Glutamatergic neuron (in vitro differentiated cells): Measurements from ENCODE around the gene SLC26A4. TPM values are rescaled to one million over a fixed set of nuclear protein-coding genes. Genes with fewer than 3 reads are reported as not detected.
A peak's percentile ranks its signal among the peaks of the same experiment; 100 is the strongest.

ENCODE experiments used
- DNase-seq: peaks from one replicate; pipeline ENCODE4 v3.0.0; 2022
- H3K27ac Mint-ChIP-seq: one replicate; pipeline ENCODE4 v1.8.0; 2020; ENCODE audit warnings: mild to moderate bottlenecking, mixed read lengths, inconsistent platforms; ENCODE audit not compliant: unreplicated experiment
- H3K27me3 Mint-ChIP-seq: one replicate; pipeline ENCODE4 v1.8.0; 2020; ENCODE audit warnings: mild to moderate bottlenecking, moderate library complexity, mixed read lengths, inconsistent platforms; ENCODE audit not compliant: unreplicated experiment
- H3K36me3 Mint-ChIP-seq: one replicate; pipeline ENCODE4 v1.8.0; 2020; ENCODE audit warnings: mild to moderate bottlenecking, mixed read lengths, inconsistent platforms; ENCODE audit not compliant: unreplicated experiment
- H3K4me1 Mint-ChIP-seq: one replicate; pipeline ENCODE4 v1.8.0; 2020; ENCODE audit warnings: mild to moderate bottlenecking, low read depth, mixed read lengths, inconsistent platforms; ENCODE audit not compliant: unreplicated experiment
- H3K4me3 Mint-ChIP-seq: one replicate; pipeline ENCODE4 v1.8.0; 2020; ENCODE audit warnings: mild to moderate bottlenecking, mixed read lengths, inconsistent platforms; ENCODE audit not compliant: unreplicated experiment
- H3K9me3 Mint-ChIP-seq: one replicate; pipeline ENCODE4 v1.8.0; 2020; ENCODE audit warnings: mild to moderate bottlenecking, moderate library complexity, mixed read lengths, inconsistent platforms; ENCODE audit not compliant: unreplicated experiment
- total RNA-seq: library from RNA; stranded (reverse); fragmentation: NEBNext Ultra II Directional; extraction: Animal tissue kit (Norgen Biotek cat#: 25700); gene quantifications from one replicate; pipeline ENCODE4 v1.2.1, GENCODE V29; 2021; ENCODE audit not compliant: unreplicated experiment
- TF ChIP-seq, protein P1 (sequence below): fragments of 200-600 bp; sonication (generic); IDR thresholded peaks from one replicate; pipeline ENCODE4 v1.5.0; 2021; ENCODE audit not compliant: partially characterized antibody, unreplicated experiment

Gene SLC26A4
- total RNA-seq, 1 donor from 2014 or later = 0.34 TPM

- Mint-ChIP-seq H3K4me1 (peaks cover 14% of the 10 kb centered on the region), H3K4me3 (peak overlapping the region; percentile 99), H3K9me3 (peaks cover 2% of the 10 kb centered on the region), H3K36me3 (no peaks in the 10 kb centered on the region), H3K27ac (peak overlapping the region; percentile 99), H3K27me3 (peaks cover 5% of the 10 kb centered on the region)
- TF ChIP-seq, protein P1, sequence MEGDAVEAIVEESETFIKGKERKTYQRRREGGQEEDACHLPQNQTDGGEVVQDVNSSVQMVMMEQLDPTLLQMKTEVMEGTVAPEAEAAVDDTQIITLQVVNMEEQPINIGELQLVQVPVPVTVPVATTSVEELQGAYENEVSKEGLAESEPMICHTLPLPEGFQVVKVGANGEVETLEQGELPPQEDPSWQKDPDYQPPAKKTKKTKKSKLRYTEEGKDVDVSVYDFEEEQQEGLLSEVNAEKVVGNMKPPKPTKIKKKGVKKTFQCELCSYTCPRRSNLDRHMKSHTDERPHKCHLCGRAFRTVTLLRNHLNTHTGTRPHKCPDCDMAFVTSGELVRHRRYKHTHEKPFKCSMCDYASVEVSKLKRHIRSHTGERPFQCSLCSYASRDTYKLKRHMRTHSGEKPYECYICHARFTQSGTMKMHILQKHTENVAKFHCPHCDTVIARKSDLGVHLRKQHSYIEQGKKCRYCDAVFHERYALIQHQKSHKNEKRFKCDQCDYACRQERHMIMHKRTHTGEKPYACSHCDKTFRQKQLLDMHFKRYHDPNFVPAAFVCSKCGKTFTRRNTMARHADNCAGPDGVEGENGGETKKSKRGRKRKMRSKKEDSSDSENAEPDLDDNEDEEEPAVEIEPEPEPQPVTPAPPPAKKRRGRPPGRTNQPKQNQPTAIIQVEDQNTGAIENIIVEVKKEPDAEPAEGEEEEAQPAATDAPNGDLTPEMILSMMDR = no peak
- no peak for DNase-seq
Measured at GRCh38 chr7:107744345-107744750, 83.7 kb downstream of the SLC26A4 start.

GRCh38 chr7:107746006-107746405, 85.4 kb downstream of the SLC26A4 start:
- Mint-ChIP-seq H3K4me3 (peak overlapping the region; percentile 99), H3K4me1 (peaks cover 14% of the 10 kb centered on the region), H3K27ac (no peak overlapping the region), H3K9me3 (peaks cover 2% of the 10 kb centered on the region), H3K36me3 (no peaks in the 10 kb centered on the region), H3K27me3 (peaks cover 5% of the 10 kb centered on the region)
- TF ChIP-seq, protein P1 = no peak
- no peak for DNase-seq

DNA sequence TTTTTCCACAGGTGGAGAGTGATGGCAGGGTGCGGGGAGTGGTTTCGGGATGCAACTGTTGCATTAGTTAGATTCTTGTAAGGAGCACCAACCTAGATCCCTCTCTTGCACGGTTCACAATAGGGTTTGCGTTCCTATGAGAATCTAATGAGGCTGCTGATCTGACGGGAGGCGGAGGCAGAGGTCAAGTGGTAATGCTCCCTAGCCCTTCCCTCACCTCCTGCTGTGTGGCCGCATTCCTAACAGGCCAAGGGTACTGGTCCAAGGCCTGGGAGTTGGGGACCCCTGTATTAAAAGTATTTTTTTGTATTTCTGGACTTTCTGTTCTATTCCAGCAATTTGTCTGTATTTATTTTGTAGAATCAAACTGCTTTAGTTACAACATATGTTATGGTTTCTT, 90.5 kb downstream of the SLC26A4 start:
- H3K36me3 Mint-ChIP-seq = no peaks in the 10 kb centered on the region
- H3K27me3 Mint-ChIP-seq = no peaks in the 10 kb centered on the region
- H3K27ac Mint-ChIP-seq = no peak overlapping the region
- DNase-seq = no peak
- no peaks in the 10 kb centered on the region for H3K9me3 Mint-ChIP-seq
- no peak overlapping the region for H3K4me3 Mint-ChIP-seq
- TF ChIP-seq, protein P1 = no peak
- no peaks in the 10 kb centered on the region for H3K4me1 Mint-ChIP-seq

DNA sequence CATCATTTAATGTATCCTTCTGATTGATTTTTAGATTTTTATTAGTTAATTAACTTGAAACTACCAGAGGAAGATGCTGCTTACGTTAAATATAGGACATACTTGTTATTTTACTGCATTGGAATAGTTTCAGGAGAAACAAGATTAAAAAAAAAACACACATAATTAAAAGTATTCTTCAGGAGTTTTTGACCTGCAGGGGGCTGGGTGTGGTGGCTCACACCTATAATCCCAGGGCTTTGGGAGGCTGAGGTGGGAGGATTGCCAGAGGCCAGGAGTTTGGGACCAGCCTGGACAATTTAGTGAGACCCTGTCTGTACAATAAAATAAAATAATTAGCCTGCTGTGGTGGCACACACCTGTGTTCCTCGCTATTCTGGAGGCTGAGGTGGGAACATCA, 94.0 kb downstream of the SLC26A4 start:
- H3K4me3 Mint-ChIP-seq = no peak overlapping the region
- H3K9me3 Mint-ChIP-seq = no peaks in the 10 kb centered on the region
- H3K27me3 Mint-ChIP-seq = no peaks in the 10 kb centered on the region
- no peak for DNase-seq
- no peaks in the 10 kb centered on the region for H3K4me1 Mint-ChIP-seq
- H3K27ac Mint-ChIP-seq = no peak overlapping the region
- TF ChIP-seq, protein P1 = peak; percentile 33
- no peaks in the 10 kb centered on the region for H3K36me3 Mint-ChIP-seq

- Mint-ChIP-seq H3K27ac (no peak overlapping the region), H3K4me1 (no peaks in the 10 kb centered on the region), H3K36me3 (no peaks in the 10 kb centered on the region), H3K9me3 (no peaks in the 10 kb centered on the region), H3K27me3 (no peaks in the 10 kb centered on the region), H3K4me3 (no peak overlapping the region)
- TF ChIP-seq, protein P1 = no peak
- no peak for DNase-seq
Measured at GRCh38 chr7:107758667-107759066, 98.0 kb downstream of the SLC26A4 start.
